Retinal pigment epithelial cell (primary cell): Measurements from ENCODE around the gene CHFR.
"Not testable (repeated sequence)": the region's sequence is repeated elsewhere in the genome, so short reads cannot be mapped to it uniquely, and the experiment has no call there.

Experiments used
- DNase-seq: peaks from one replicate; pipeline ENCODE4 v3.0.0-alpha.2; 2010; ENCODE audit warnings: low read depth
- H3K4me3 ChIP-seq: 2 replicates; pipeline ENCODE4 v1.5.1; 2011; ENCODE audit warnings: mild to moderate bottlenecking, low read length, control low read depth, moderate library complexity
- CTCF ChIP-seq: conservative IDR thresholded peaks from 2 replicates; pipeline ENCODE4 v1.5.1; 2011; ENCODE audit warnings: low read depth, low read length, control low read depth, inconsistent platforms

Gene CHFR

GRCh38 chr12:132887513-132888351 lies at the start of gene CHFR:
Gene CHFR (minus strand): TSS chr12:132887605. CDS start chr12:132887328, 277 bp downstream.
- peak; percentile 92 for DNase-seq

GRCh38 chr12:132936921-132937320 lies 49.5 kb upstream of the CHFR start:
- not testable (repeated sequence) for DNase-seq, H3K4me3 ChIP-seq

More at GRCh38 chr12:132887513-132888351, at the start of gene CHFR:
- H3K4me3 ChIP-seq: peak within 1 kb of the TSS; percentile 79
- no peak for TF ChIP-seq CTCF

- H3K4me3 ChIP-seq: no peak overlapping the region
- no peak for DNase-seq
- no peak for TF ChIP-seq CTCF
Measured at GRCh38 chr12:132936163-132936562, 48.8 kb upstream of the CHFR start.

GRCh38 chr12:132926415-132926833 lies 39.0 kb upstream of the CHFR start:
- H3K4me3 ChIP-seq: no peak overlapping the region
- no peak for TF ChIP-seq CTCF
- DNase-seq: no peak

GRCh38 chr12:132925597-132926414 lies 38.4 kb upstream of the CHFR start:
- no peak for DNase-seq
- no peak for TF ChIP-seq CTCF
- H3K4me3 ChIP-seq: no peak overlapping the region

- no peak for DNase-seq
- no peak overlapping the region for H3K4me3 ChIP-seq
- TF ChIP-seq CTCF: no peak
Measured at GRCh38 chr12:132924356-132924755, 37.0 kb upstream of the CHFR start.

GRCh38 chr12:132923356-132923909 lies 36.0 kb upstream of the CHFR start:
- no peak for DNase-seq
- TF ChIP-seq CTCF: no peak
- no peak overlapping the region for H3K4me3 ChIP-seq
